ENCODE results near the gene FOXO1.

FOXO1 gene

DNA sequence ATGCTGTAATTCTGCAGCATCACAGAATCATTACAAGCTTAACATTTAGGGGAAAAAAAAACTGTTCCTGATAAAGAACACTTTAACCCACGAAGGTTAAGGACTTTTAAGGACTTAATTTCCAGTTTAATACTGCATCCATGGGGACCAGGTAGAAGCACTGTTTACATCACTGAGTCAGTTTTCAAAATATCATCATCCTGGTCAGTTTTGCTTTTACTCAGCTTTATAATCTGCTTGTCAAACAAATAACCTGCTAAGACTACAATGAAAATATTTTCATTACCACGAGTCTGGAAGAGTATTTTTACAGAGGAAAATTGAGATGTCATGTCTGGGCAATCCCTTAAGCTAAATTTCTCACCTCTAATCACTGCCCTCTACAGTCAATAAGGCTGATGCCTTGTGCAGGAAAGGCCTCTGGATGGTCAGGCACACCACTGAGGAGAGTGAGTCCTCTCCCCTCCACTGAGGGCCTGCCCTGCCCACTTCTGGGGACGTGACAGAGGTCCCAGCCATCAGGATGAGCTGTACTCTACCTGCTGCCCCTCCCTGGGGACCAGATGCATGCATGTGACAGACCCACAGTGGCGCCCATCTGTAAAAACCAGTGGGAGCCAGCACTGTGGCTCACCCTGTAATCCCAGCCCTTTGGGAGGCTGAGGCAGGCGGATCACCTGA lies 31.0 kb downstream of the FOXO1 start:
- DNase-seq (ENCODE audit: low read depth) = no peak

DNA sequence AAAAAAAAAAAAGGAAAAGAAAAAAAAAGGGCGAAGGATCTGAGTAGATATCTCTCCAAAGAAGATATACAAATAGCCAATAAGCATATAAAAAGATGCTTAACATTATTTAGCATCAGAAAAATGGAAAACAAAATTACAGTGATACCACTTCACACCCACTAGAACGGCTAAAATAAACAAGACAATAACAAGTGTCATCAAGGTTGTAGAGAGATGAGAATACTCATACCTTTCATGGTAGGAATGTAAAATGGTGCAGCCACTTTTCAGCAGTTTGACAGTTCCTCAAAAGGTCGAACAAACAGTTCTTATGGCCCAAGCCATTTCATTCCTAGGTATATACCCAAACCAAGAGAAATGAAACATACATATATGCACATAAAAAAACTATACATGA lies 33.5 kb downstream of the FOXO1 start:
- no peak for DNase-seq (ENCODE audit: low read depth)

- DNase-seq (ENCODE audit: low read depth) = no peak
Observed at GRCh38 chr13:40631605-40632004, 34.8 kb downstream of the FOXO1 start.

DNA sequence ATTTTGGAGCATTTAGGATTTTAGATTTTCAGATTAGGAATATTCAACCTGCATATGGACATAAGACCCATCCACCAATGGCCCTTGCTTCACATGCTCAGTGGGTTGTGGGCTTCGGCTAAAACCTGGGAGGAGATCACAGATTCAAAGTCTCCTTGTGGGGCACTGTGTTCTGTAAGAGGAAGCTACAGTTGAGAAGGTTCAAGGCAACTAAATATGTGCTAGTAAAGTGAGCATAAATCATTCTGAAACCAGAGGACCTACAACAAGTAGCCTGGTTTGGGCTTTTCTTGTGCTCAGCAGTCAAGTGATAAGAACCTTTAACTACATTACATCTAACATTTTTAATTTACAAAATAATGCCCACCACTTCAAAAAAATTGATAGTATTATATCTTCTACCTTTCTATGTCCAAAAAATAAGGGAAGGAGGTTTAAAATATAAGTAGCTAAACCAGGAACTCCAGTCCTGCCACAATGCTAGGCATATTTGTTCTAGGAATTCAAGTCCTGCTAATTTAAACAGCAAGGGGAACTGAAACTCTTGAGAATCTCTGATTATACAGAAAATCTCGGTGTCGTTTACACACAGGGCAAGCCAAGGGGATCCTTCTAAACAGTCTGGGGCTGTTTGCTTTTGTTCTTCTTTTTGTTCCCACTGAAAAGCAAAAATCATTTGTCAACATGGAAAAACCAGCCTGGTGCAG lies 36.6 kb downstream of the FOXO1 start:
- DNase-seq (ENCODE audit: low read depth) = no peak

GRCh38 chr13:40626977-40627376 lies 39.5 kb downstream of the FOXO1 start:
- DNase-seq (ENCODE audit: low read depth) = no peak

GRCh38 chr13:40626561-40626960 lies 39.9 kb downstream of the FOXO1 start:
- DNase-seq (ENCODE audit: low read depth) = no peak

DNA sequence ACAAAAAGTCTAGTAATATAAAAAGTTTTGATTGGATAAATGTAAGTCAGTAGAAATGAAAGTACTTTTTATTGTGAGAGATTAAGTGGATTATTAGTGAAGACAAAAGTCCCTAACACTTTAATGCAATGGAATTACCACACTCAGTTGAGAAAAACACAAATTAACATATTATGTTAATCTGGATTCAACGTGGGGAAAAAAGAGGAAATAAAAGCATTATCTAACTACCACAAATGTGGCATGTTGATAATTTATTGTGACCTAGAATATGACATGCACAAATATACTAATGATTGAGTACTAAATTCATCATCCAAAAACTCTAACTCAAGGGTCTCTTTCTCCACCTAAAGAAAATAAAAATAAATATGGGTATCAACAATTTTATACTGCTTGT lies 41.5 kb downstream of the FOXO1 start:
- DNase-seq (ENCODE audit: low read depth) = no peak

- DNase-seq (ENCODE audit: low read depth) = no peak
Observed at GRCh38 chr13:40624383-40624782, 42.1 kb downstream of the FOXO1 start.

- DNase-seq (ENCODE audit: low read depth) = no peak
Observed at GRCh38 chr13:40622761-40623160, 43.7 kb downstream of the FOXO1 start.

GRCh38 chr13:40622246-40622645 lies 44.2 kb downstream of the FOXO1 start:
- DNase-seq (ENCODE audit: low read depth) = no peak

DNA sequence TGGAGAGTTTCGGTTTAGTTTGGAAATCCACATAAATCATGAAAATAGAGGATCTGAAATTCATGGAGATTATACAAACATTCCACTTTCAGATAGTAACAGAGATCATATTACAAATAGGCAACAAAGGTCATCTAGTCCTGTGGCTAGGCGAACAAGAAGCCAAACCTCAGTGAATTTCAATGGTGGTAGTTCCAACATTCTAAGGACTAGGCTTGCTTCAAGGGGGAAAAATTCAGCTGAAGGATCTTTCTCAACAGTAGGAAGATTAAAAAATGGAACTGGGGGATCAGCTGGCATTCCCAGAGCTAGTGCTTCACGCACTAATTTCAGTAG lies 47.0 kb downstream of the FOXO1 start:
- DNase-seq (ENCODE audit: low read depth) = no peak

DNA sequence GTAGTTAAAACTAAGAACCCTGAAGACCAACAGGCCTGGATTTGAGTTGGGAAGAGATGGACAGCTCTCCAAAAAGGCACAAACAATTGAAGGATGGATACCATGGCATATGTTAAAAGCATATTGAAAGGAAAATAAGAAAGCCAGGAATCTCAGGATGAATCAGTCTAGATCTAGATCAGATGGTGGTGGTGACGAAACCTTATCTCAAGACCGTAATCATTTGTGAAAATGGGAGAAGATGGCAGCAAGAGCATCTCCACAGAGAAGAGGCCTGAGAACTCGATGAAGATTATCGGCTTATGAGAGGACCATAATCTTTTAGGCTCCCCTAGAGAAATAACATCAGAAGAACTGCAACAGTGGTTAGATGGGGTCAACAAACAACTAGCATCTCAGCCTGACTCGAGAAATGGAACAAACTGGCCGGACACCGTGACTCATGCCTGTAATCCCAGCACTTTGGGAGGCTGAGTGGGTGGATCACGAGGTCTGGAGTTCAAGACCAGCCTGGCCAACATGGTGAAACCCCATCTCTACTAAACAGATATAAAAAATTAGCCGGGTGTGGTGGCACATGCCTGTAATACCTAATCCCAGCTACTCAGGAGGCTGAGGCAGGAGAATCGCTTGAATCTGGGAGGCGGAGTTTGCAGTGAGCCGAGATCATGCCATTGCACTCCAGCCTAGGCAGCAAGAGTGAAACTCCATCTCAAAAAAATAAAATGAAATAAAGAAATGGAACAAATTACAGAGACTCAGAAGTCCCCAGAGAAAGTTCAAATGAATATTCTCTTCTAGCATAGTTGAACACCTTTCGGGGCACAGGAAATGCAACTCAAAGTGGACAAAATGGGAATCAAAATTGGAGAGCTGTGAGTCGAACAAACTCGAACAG lies 47.6 kb downstream of the FOXO1 start:
- DNase-seq (ENCODE audit: low read depth) = no peak

DNA sequence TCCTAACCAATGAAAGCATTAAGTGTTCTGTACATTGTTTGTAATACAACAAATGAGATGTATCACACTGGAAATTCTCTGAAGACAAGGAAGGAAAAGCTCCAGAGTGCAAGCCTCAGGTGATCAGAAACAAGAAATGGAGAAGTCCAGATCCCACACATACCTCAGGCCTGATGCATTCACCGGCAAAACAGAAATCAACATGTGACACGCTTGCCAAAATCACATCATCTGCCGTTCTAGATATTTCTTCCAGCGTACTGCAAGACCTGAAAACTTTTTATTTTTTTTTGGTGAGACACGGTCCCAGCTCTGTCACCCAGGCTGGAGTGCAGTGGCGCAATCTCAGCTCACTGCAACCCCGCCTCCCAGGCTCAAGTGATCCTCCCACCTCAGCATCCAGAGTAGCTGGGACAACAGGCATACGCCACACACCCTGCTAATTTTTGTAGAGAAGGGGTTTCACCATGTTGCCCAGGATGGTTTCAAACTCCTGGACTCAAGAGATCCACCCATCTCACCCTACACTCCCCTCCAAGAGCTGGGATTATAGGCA lies 48.6 kb downstream of the FOXO1 start:
- no peak for DNase-seq (ENCODE audit: low read depth)

GRCh38 chr13:40615619-40616018 lies 50.8 kb downstream of the FOXO1 start:
- no peak for DNase-seq (ENCODE audit: low read depth)

- DNase-seq (ENCODE audit: low read depth) = no peak
Observed at GRCh38 chr13:40613914-40614313, 52.5 kb downstream of the FOXO1 start.

- peak; percentile 10 for DNase-seq (ENCODE audit: low read depth)
Observed at GRCh38 chr13:40613192-40613818, 53.1 kb downstream of the FOXO1 start.

DNA sequence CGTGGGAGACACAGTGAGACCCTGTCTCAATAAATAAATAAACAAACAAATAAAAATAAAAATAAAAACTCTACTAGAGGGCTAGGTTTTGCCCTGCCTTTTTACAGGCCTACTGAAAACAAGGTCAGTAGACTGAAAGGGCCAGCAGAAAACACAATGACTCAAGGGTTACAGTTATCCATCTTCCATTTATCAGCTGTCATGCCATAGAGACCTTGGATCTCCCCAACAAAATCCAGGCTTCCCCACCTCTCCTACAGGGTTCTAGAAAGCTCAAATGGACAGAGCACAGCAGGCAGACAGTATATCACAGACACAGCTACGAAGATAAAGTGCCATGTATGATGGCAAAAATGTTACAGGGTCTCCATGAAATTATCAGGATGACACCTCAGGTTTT lies 54.4 kb downstream of the FOXO1 start:
- no peak for DNase-seq (ENCODE audit: low read depth)

DNA sequence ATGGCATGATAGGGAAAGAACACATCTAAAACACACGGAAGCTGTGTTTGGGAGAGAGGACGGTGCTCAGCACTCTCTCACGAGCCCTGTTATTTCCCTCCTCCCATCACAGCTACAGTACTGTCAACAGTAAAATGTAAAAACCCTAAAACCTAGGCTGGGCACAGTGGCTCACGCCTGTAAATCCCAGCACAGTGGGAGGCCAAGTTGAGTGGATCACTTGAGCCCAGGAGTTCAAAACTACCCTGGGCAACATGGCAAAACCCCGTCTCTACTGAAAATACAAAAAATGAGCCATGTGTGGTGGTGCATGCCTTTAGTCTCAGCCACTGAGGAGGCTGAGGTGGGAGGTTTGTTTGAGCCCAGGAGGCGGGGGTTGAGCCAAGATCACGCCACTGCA lies 54.8 kb downstream of the FOXO1 start:
- DNase-seq (ENCODE audit: low read depth) = no peak

DNA sequence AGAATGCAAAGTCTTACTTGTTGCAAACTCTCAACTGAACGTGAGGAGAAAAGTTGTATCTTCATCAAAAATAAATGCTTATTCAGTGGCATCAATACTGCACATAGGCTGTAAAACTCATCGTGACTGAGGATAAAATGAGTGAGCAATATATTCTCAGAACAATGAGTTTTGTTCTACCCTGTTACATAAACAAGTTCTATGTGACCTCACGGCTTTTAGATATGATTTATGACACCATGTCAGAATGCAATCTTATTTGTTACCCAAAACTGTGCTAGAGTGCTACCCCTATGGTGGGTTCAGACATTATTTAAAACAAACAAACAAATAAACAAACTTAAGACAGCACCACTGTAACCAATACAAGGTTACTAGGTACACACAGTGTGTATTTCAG lies 55.4 kb downstream of the FOXO1 start:
- no peak for DNase-seq (ENCODE audit: low read depth)

GRCh38 chr13:40609972-40610726 lies 56.3 kb downstream of the FOXO1 start:
- DNase-seq (ENCODE audit: low read depth) = no peak

- DNase-seq (ENCODE audit: low read depth) = no peak
Observed at GRCh38 chr13:40608308-40608707, 58.1 kb downstream of the FOXO1 start.

- DNase-seq (ENCODE audit: low read depth) = no peak
Observed at GRCh38 chr13:40605573-40605972, 60.9 kb downstream of the FOXO1 start.

Measured in activated gamma-delta T cell treated with anti-CD3 and anti-CD28 coated beads, Interleukin-2, amount 50 U/mL, for 16 hours (primary cell).